Measurements from ENCODE around the gene ARHGAP26. TPM values are rescaled to one million over a fixed set of nuclear protein-coding genes. Genes with fewer than 3 reads are reported as not detected.
A peak's percentile ranks its signal among the peaks of the same experiment; 100 is the strongest.

ARHGAP26 gene
- total RNA-seq, 5 donors from 2014 or later (not counting 1 experiment from before 2014, with no cell fraction given): 22.8 to 49.3 (median 28.3) TPM

GRCh38 chr5:143182106-143182505 lies 411.9 kb downstream of the ARHGAP26 start:
- Mint-ChIP-seq H3K9me3 (no peaks in the 10 kb centered on the region), H3K27me3 (no peaks in the 10 kb centered on the region), H3K4me1 (peaks cover 24 to 35% (median 26%) of the 10 kb centered on the region in 3 donors), H3K36me3 (peaks cover 28% of the 10 kb centered on the region), H3K4me3 (no peak overlapping the region), H3K27ac (no peak overlapping the region)
- WGBS (ENCODE audit: insufficient coverage): 83% methylated on average over 2 of the region's 3 CpGs
- H3K27me3 ChIP-seq (replicated peaks in 1 of 2; ENCODE audit: control insufficient read depth in 2 of 2, extremely low read depth in 1 of 2, insufficient read depth in 2 of 2, low read length in 1 of 2): no peaks in the 10 kb centered on the region
- H3K9me3 ChIP-seq: no peaks in the 10 kb centered on the region
- ChIA-PET CTCF (no interaction called here), POLR2A (no interaction called here)
- H3K27ac ChIP-seq (ENCODE audit: low read length): no peak overlapping the region
- ATAC-seq (replicated peaks in 1 of 4): no peak
- H3K4me1 ChIP-seq (ENCODE audit: control insufficient read depth in 1 of 2, extremely low read depth in 1 of 2, insufficient read depth in 2 of 2, low read length in 2 of 2): peaks cover 0 to 24% of the 10 kb centered on the region in 2 experiments
- no peak for DNase-seq
- H3K36me3 ChIP-seq (ENCODE audit: control insufficient read depth in 2 of 2, extremely low read depth in 1 of 2, insufficient read depth in 1 of 2, low read length in 1 of 2): peaks cover 3 to 4% of the 10 kb centered on the region in 2 donors
- H3K4me3 ChIP-seq (ENCODE audit: control insufficient read depth in 1 of 2, extremely low read depth in 1 of 2, low read length in 1 of 2): no peak overlapping the region

GRCh38 chr5:143182901-143183820 lies 413.0 kb downstream of the ARHGAP26 start:
- H3K36me3 Mint-ChIP-seq: peaks cover 34% of the 10 kb centered on the region
- Histone ChIP-seq H3K27ac (ENCODE audit: low read length) (peak overlapping the region; percentile 23), H3K4me1 (ENCODE audit: control insufficient read depth in 1 of 2, extremely low read depth in 1 of 2, insufficient read depth in 2 of 2, low read length in 2 of 2) (peaks cover 0 to 24% of the 10 kb centered on the region in 2 experiments), H3K4me3 (ENCODE audit: control insufficient read depth in 1 of 2, extremely low read depth in 1 of 2, low read length in 1 of 2) (no peak overlapping the region), H3K9me3 (no peaks in the 10 kb centered on the region), H3K27me3 (replicated peaks in 1 of 2; ENCODE audit: control insufficient read depth in 2 of 2, extremely low read depth in 1 of 2, insufficient read depth in 2 of 2, low read length in 1 of 2) (no peaks in the 10 kb centered on the region), H3K36me3 (ENCODE audit: control insufficient read depth in 2 of 2, extremely low read depth in 1 of 2, insufficient read depth in 1 of 2, low read length in 1 of 2) (peaks cover 3 to 4% of the 10 kb centered on the region in 2 donors)
- H3K4me3 Mint-ChIP-seq: peak overlapping the region in 1 of 3 donors; percentile 4
- H3K27ac Mint-ChIP-seq: peak overlapping the region; percentile 60 to 71
- POLR2A ChIA-PET: interaction anchor here in 1 of 2 donors (0.5 to 0.7 kb wide), 2 partner anchors 74 to 180 kb away, joined by 3 to 6 read pairs; no protein-coding TSS in a partner anchor
- no peaks in the 10 kb centered on the region for H3K27me3 Mint-ChIP-seq
- ATAC-seq (replicated peaks in 1 of 4) (peak; percentile 30 to 64 (median 38)), DNase-seq (peak in 11 of 35 experiments; percentile 3 to 58 (median 7))
- CTCF ChIA-PET: interaction anchor here in 1 of 2 donors (0.6 kb wide), 1 partner anchor 15 kb away, joined by 4 read pairs; no protein-coding TSS in a partner anchor
- WGBS (ENCODE audit: insufficient coverage): 34% methylated on average over 7 of the region's 15 CpGs
- H3K9me3 Mint-ChIP-seq: peaks cover 0 to 2% (median 0%) of the 10 kb centered on the region in 3 donors
- peaks cover 24 to 35% (median 26%) of the 10 kb centered on the region in 3 donors for H3K4me1 Mint-ChIP-seq

GRCh38 chr5:143183989-143184388 lies 413.8 kb downstream of the ARHGAP26 start:
- no peak overlapping the region for H3K27ac ChIP-seq (ENCODE audit: low read length)
- H3K4me1 Mint-ChIP-seq: peaks cover 24 to 35% (median 26%) of the 10 kb centered on the region in 3 donors
- POLR2A ChIA-PET: interaction anchor here in 1 of 2 donors (0.7 kb wide), 1 partner anchor 75 kb away, joined by 3 read pairs; no protein-coding TSS in a partner anchor
- H3K4me1 ChIP-seq (ENCODE audit: control insufficient read depth in 1 of 2, extremely low read depth in 1 of 2, insufficient read depth in 2 of 2, low read length in 2 of 2): peaks cover 0 to 24% of the 10 kb centered on the region in 2 experiments
- no peak overlapping the region for H3K4me3 ChIP-seq (ENCODE audit: control insufficient read depth in 1 of 2, extremely low read depth in 1 of 2, low read length in 1 of 2)
- no peaks in the 10 kb centered on the region for H3K9me3 ChIP-seq
- no CpG with 5 or more reads among the region's 1 CpG for WGBS (ENCODE audit: insufficient coverage)
- H3K27ac Mint-ChIP-seq: peak overlapping the region; percentile 60 to 71
- peaks cover 41% of the 10 kb centered on the region for H3K36me3 Mint-ChIP-seq
- DNase-seq (no peak), ATAC-seq (replicated peaks in 1 of 4) (no peak)
- H3K27me3 ChIP-seq (replicated peaks in 1 of 2; ENCODE audit: control insufficient read depth in 2 of 2, extremely low read depth in 1 of 2, insufficient read depth in 2 of 2, low read length in 1 of 2): no peaks in the 10 kb centered on the region
- H3K27me3 Mint-ChIP-seq: no peaks in the 10 kb centered on the region
- H3K4me3 Mint-ChIP-seq: no peak overlapping the region
- H3K9me3 Mint-ChIP-seq: peaks cover 0 to 6% (median 0%) of the 10 kb centered on the region in 3 donors
- peaks cover 3 to 4% of the 10 kb centered on the region in 2 donors for H3K36me3 ChIP-seq (ENCODE audit: control insufficient read depth in 2 of 2, extremely low read depth in 1 of 2, insufficient read depth in 1 of 2, low read length in 1 of 2)
- CTCF ChIA-PET: no interaction called here

- Histone ChIP-seq H3K4me3 (ENCODE audit: control insufficient read depth in 1 of 2, extremely low read depth in 1 of 2, low read length in 1 of 2) (no peak overlapping the region), H3K9me3 (peaks cover 4% of the 10 kb centered on the region), H3K27ac (ENCODE audit: low read length) (no peak overlapping the region), H3K4me1 (ENCODE audit: control insufficient read depth in 1 of 2, extremely low read depth in 1 of 2, insufficient read depth in 2 of 2, low read length in 2 of 2) (peaks cover 0 to 21% of the 10 kb centered on the region in 2 experiments), H3K36me3 (ENCODE audit: control insufficient read depth in 2 of 2, extremely low read depth in 1 of 2, insufficient read depth in 1 of 2, low read length in 1 of 2) (no peaks in the 10 kb centered on the region), H3K27me3 (replicated peaks in 1 of 2; ENCODE audit: control insufficient read depth in 2 of 2, extremely low read depth in 1 of 2, insufficient read depth in 2 of 2, low read length in 1 of 2) (no peaks in the 10 kb centered on the region)
- H3K9me3 Mint-ChIP-seq: peaks cover 4 to 12% (median 6%) of the 10 kb centered on the region in 3 donors
- H3K27me3 Mint-ChIP-seq: no peaks in the 10 kb centered on the region
- ATAC-seq (replicated peaks in 1 of 4) (no peak), DNase-seq (no peak)
- H3K4me3 Mint-ChIP-seq: no peak overlapping the region
- CTCF ChIA-PET: no interaction called here
- peaks cover 17 to 25% (median 21%) of the 10 kb centered on the region in 3 donors for H3K4me1 Mint-ChIP-seq
- H3K36me3 Mint-ChIP-seq: peaks cover 36% of the 10 kb centered on the region
- POLR2A ChIA-PET: interaction anchor here in 1 of 2 donors (0.6 kb wide), 2 partner anchors 107 to 645 kb away, joined by 3 read pairs; no protein-coding TSS in a partner anchor
- H3K27ac Mint-ChIP-seq: no peak overlapping the region
Observed at GRCh38 chr5:143186623-143187022, 416.4 kb downstream of the ARHGAP26 start.

GRCh38 chr5:143187495-143187894 lies 417.3 kb downstream of the ARHGAP26 start:
- Mint-ChIP-seq H3K4me1 (peaks cover 8 to 18% (median 14%) of the 10 kb centered on the region in 3 donors), H3K9me3 (peaks cover 4 to 17% (median 6%) of the 10 kb centered on the region in 3 donors), H3K36me3 (peaks cover 42% of the 10 kb centered on the region), H3K27ac (no peak overlapping the region), H3K4me3 (no peak overlapping the region), H3K27me3 (no peaks in the 10 kb centered on the region)
- ChIA-PET POLR2A (interaction anchor here in 1 of 2 donors (0.6 kb wide), 1 partner anchor 106 kb away, joined by 3 read pairs; no protein-coding TSS in a partner anchor), CTCF (interaction anchor here in 1 of 2 donors (0.6 kb wide), 1 partner anchor 156 kb away, joined by 4 read pairs; no protein-coding TSS in a partner anchor)
- Histone ChIP-seq H3K4me3 (ENCODE audit: control insufficient read depth in 1 of 2, extremely low read depth in 1 of 2, low read length in 1 of 2) (no peak overlapping the region), H3K27ac (ENCODE audit: low read length) (no peak overlapping the region), H3K36me3 (ENCODE audit: control insufficient read depth in 2 of 2, extremely low read depth in 1 of 2, insufficient read depth in 1 of 2, low read length in 1 of 2) (no peaks in the 10 kb centered on the region), H3K9me3 (peaks cover 4% of the 10 kb centered on the region), H3K27me3 (replicated peaks in 1 of 2; ENCODE audit: control insufficient read depth in 2 of 2, extremely low read depth in 1 of 2, insufficient read depth in 2 of 2, low read length in 1 of 2) (no peaks in the 10 kb centered on the region), H3K4me1 (ENCODE audit: control insufficient read depth in 1 of 2, extremely low read depth in 1 of 2, insufficient read depth in 2 of 2, low read length in 2 of 2) (peaks cover 0 to 13% of the 10 kb centered on the region in 2 experiments)
- WGBS (ENCODE audit: insufficient coverage): 60% methylated on average over 8 of the region's 8 CpGs
- DNase-seq (no peak), ATAC-seq (replicated peaks in 1 of 4) (no peak)

GRCh38 chr5:143188083-143188482 lies 417.9 kb downstream of the ARHGAP26 start:
- no peak overlapping the region for H3K4me3 ChIP-seq (ENCODE audit: control insufficient read depth in 1 of 2, extremely low read depth in 1 of 2, low read length in 1 of 2)
- H3K27me3 ChIP-seq (replicated peaks in 1 of 2; ENCODE audit: control insufficient read depth in 2 of 2, extremely low read depth in 1 of 2, insufficient read depth in 2 of 2, low read length in 1 of 2): no peaks in the 10 kb centered on the region
- no peak for DNase-seq
- Mint-ChIP-seq H3K27me3 (no peaks in the 10 kb centered on the region), H3K9me3 (peaks cover 4 to 17% (median 6%) of the 10 kb centered on the region in 3 donors), H3K27ac (no peak overlapping the region), H3K4me3 (no peak overlapping the region), H3K4me1 (peaks cover 6 to 12% (median 8%) of the 10 kb centered on the region in 3 donors), H3K36me3 (peaks cover 42% of the 10 kb centered on the region)
- no peak overlapping the region for H3K27ac ChIP-seq (ENCODE audit: low read length)
- ATAC-seq (replicated peaks in 1 of 4): no peak
- ChIA-PET POLR2A (no interaction called here), CTCF (interaction anchor here in 1 of 2 donors (0.6 kb wide), 2 partner anchors 156 to 258 kb away, joined by 4 read pairs; no protein-coding TSS in a partner anchor)
- no peaks in the 10 kb centered on the region for H3K36me3 ChIP-seq (ENCODE audit: control insufficient read depth in 2 of 2, extremely low read depth in 1 of 2, insufficient read depth in 1 of 2, low read length in 1 of 2)
- peaks cover 0 to 7% of the 10 kb centered on the region in 2 experiments for H3K4me1 ChIP-seq (ENCODE audit: control insufficient read depth in 1 of 2, extremely low read depth in 1 of 2, insufficient read depth in 2 of 2, low read length in 2 of 2)
- peaks cover 4% of the 10 kb centered on the region for H3K9me3 ChIP-seq
- WGBS (ENCODE audit: insufficient coverage): no CpG with 5 or more reads among the region's 2 CpGs
